ENCODE measurements around the gene ASB7.
"Not testable (repeated sequence)": the region's sequence is repeated elsewhere in the genome, so short reads cannot be mapped to it uniquely, and the experiment has no call there.

ASB7 gene

GRCh38 chr15:100602064-100602822 lies at the start of gene ASB7, which contains the start of gene LINS1:
Gene ASB7, plus strand, starts transcription at chr15:100602589. Its CDS starts 9,628 bp downstream, at chr15:100612217.
Gene LINS1, minus strand, starts transcription at chr15:100602184. Its CDS starts 21,342 bp downstream, at chr15:100580842.
- DNase-seq = peak; percentile 96

DNA sequence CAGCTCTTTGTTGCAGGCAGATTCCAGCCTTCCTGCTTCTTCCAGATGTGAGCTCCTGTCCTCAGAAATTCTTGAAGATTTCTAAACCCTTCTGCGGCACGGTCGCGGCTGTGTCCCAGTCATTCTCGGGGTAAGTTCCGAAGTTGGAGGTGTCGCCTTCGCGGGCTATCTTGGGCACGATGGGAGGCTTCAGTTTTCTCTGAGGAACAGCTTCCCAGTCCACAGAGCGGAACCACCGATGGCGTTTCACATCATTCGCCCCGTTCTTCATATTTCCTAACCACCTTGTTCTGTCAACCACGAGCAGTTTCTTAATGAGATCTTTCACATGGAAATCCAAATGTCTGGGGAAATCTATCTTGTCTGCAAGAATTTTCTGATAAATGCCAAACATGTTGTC lies 48.9 kb upstream of the ASB7 start:
- DNase-seq = no peak

- no peak for DNase-seq
These were observed 43.6 kb upstream of the ASB7 start for GRCh38 chr15:100558771-100559254.

- no peak for DNase-seq
These were observed 43.1 kb upstream of the ASB7 start for GRCh38 chr15:100559330-100559729.

- no peak for DNase-seq
These were observed 42.1 kb upstream of the ASB7 start for GRCh38 chr15:100560323-100560722.

DNA sequence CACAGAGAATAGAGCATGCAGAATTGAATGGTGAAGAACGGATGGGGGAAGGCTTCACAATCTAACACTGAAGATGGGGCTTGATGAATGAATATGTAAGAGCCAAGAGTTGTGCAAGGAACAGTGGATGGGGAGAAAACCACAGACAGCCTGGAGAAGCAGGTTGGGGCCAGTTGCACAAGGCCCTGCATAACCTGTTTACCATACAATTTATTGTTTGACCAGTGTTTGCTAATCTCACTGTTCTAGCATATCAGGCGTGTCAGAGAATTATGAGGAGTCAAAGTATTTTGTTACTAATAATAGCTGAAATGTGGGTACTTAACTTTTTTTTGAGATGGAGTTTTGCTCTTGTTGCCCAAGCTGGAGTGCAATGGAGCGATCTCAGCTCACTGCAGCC lies 36.8 kb upstream of the ASB7 start:
- DNase-seq = no peak

DNA sequence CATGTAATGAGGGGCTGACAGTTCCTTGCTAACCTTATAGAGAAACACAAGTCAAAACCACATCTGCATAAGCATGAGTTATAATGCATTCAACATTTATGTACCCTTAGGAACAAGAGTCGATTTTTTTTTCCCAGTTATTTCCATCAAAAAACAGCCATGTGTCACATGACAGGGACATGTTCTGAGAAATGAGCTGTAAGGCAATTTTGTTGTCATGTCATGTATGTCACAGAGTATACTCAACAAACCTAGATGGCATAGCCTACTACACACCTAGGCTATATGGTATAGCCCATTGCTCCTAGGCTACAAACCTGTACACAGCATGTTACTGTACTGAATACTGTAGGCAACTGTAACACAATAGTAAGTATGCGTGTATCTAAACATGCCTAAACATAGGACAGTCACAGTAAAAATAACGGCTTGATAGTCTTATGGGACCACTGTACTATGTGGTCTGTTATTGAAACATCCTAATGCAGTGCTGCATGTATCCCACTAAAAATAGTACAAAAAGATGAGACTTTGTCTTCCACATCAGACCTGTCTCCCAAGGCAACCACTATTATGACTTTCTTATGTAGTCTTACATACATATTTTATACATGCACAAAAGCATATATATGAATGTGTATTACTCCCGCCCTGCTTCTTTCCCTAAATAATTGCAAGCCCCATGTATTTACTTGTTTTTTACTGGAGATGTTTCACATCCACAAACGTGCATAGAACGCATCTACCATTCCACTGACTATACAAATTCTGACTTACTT lies 35.4 kb upstream of the ASB7 start:
- DNase-seq = no peak

- no peak for DNase-seq
These were observed 33.0 kb upstream of the ASB7 start for GRCh38 chr15:100569391-100569790.

DNA sequence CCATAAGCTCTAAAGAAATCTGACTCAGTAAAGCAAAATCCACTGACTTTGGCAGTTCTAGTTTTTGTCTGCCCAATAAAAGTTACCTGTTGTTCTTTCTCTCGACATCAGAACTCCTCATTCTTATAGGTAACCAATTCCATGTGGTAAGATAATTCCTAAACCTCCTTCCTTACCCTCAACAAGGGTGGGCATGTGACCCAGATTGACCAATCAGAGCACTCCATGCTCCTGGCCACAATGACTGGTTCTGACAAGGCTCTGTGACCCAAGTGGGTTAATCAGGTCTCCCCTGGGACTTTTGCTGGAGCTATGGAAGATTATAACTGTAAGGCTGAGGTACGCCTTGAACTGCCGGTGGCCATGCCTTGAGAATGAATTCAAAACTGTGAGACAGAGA lies 32.1 kb upstream of the ASB7 start:
- no peak for DNase-seq

- no peak for DNase-seq
These were observed 31.6 kb upstream of the ASB7 start for GRCh38 chr15:100570735-100571313.

GRCh38 chr15:100571592-100572167 lies 30.7 kb upstream of the ASB7 start:
- no peak for DNase-seq

- no peak for DNase-seq
These were observed 29.9 kb upstream of the ASB7 start for GRCh38 chr15:100572362-100572983.

DNA sequence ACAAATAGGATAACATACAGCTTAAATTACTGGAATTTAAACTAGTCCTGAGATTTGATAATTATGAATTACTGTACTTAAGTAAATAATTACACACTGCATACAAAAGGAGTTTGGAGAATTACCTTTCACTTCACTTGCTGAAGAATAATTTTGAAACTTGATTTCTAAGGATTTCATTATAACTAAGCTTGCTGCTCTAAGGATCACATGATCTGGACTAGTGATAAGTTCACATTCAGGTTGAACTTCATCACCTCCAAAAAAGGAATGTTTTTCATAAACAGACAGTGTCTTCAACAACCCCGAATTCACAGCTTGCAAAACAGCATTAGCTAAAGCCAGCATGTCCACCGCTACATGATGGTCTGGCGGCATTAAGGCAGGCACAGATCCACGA lies 28.9 kb upstream of the ASB7 start:
- no peak for DNase-seq

DNA sequence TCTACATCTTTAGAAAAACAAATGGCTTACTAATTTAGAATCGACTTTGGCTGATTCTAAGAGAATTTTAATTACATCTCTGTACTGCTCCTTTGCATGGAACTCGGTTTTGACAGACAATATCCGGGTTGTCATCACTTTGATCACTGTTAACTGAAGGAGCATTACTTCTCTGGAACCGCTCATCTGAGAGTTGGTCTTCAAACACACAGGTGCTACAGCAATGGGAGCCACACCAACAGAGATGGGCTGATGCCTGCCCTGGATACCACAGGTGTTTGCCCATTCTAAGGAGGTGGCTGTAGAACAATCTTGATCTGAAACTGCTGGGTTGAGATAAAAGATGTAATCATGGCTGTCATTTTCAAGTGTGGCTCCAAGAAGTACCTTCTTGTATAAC lies 22.0 kb upstream of the ASB7 start:
- DNase-seq = no peak

DNA sequence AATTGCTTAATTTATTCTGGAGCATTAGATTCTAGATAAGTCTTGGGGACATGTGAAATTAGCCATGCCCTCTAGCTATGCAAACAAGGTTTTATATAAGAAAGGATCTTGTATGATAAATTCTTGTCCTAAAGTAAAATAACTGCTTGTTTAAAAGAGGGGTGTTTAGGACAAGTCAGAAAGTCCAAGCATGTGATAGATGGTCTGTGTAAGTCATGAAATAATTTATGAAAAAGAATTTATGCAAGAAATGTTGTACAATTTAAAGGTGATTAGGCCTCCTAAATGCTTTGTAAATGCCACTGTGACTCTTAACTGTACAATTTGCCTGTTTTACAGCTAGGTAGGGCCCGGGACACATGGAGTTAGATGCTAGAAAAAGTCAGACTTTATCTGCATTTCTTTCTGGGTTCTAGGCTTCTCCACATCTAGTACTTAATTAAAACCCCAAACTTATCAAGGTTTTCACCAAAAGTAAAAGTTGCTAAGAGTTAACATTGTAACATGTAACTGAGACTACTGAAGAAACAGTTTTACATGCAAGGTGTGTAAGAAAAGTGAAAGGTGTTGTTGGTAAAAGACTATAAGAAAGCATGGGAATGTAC lies 13.6 kb upstream of the ASB7 start:
- DNase-seq = no peak

- not testable (repeated sequence) for DNase-seq
These were observed 11.2 kb upstream of the ASB7 start for GRCh38 chr15:100591163-100591562.

DNA sequence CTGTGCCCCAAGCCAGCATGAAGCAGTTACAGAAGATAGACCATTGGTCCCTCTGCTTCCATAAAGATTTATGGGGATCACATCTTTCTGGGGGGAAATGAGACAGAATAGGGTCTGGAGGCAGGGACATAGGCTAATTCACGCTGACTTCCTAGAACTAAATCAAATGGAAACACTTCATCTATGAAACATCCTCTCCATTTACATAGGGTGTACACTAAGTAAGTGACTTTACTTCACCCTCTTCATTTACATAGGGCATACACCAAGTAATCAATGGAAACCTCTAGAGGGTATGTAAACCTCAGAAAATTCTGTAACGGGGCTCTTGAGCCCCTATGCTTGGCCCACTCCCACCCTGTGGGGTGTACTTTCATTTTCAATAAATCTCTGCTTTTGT lies 10.6 kb upstream of the ASB7 start:
- no peak for DNase-seq

- DNase-seq = no peak
These were observed 9.5 kb upstream of the ASB7 start for GRCh38 chr15:100592898-100593297.

DNA sequence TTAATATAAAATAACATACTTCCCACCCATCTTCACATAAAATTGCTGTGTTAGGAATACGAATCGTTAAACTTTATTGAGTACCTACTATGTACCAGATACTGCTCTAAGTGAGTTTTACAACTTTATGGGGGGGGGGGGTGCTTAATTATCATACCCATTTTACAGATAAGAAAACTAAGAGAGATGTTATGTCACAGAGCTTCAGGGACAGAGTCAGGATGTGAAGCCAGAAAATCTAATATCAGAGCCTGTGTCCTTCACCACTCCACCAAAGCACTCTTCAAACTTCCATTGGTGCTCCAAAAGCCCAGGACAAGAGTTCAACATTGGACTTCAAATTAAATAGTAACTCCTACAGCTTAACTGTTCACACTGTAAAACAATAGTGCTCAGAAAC lies 9.0 kb upstream of the ASB7 start:
- DNase-seq = no peak

DNA sequence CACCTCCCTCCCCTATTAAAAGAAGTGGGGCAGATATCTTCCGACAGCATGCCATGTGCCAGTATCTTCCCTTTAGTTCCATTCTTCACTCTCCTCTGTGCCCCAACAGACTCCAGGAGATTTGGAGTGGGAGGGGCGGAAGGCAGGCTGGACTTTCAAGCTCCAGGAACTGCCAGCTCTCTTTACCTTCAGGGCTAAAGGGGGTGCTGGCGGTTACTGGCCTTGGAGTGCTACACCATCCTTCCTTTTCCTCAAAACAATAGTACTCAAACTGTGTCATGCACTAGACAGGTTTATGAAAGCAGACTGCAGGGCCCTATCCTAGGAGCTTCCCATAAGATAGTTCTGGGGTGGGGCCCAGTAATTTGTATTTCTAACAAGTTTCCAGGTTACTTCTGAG lies 6.4 kb upstream of the ASB7 start:
- no peak for DNase-seq

DNA sequence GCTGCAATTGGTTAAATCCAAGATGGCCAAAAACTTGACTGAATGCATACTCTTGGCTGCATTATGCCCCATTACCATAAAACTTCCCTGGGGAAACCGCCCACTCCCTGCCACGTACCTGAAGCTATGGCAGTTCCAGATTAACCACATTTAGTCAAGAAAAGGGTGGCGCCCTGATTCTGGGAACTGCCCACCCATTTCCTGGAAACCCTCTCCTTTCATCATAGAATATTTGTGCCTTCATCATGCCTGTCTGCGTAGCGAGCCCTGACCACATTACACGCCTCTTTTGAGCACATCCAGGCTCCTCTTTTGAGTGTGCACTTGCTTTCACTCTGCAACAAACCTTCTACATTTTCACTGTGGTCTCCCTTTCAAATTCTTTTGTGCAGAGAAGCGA lies 5.6 kb upstream of the ASB7 start:
- DNase-seq = no peak

- DNase-seq = no peak
These were observed 4.5 kb upstream of the ASB7 start for GRCh38 chr15:100597862-100598261.

DNA sequence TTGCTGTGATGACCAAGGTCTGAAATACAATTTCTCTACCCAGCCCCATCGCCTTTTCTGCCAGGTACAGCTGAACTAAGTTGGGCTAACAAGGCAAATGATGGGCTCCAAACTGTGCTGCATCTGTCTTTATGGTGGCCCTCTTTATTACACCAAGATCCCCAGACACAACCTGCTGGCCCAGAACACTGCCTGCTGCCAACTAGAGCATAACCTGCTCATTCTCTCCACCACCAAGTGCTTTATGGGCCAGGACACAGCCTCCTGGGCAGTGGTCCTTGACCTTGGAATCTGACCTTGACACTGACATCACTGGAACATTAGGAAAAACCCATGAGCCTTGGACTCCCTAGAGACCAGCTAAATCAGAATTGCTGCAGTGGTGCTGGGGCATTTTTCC lies 3.7 kb upstream of the ASB7 start:
- no peak for DNase-seq

Data from NCI-H748 treated with DMSO at 0.1 percent for 48 hours (cell line).